Hepatocyte (in vitro differentiated cells): ENCODE measurements around the gene TSR3.

Source experiments
- EZH2 ChIP-seq: fragments of 200-600 bp; sonication (generic); IDR thresholded peaks from 2 replicates; pipeline ENCODE4 v1.6.1; 2016; ENCODE audit warnings: antibody characterized with exemption, mild to moderate bottlenecking, borderline replicate concordance
- EZH2phosphoT487 ChIP-seq: fragments of 200-600 bp; sonication (generic); IDR thresholded peaks from one replicate; pipeline ENCODE4 v1.6.1; 2018; ENCODE audit warnings: antibody characterized with exemption, mild to moderate bottlenecking, low read depth, moderate library complexity; ENCODE audit not compliant: unreplicated experiment, severe bottlenecking
- TF ChIP-seq, protein P1 (sequence below): fragments of 200-600 bp; sonication (generic); IDR thresholded peaks from 2 replicates; pipeline ENCODE4 v1.5.1; 2016; ENCODE audit warnings: antibody characterized with exemption, mild to moderate bottlenecking; ENCODE audit not compliant: poor library complexity

DNA sequence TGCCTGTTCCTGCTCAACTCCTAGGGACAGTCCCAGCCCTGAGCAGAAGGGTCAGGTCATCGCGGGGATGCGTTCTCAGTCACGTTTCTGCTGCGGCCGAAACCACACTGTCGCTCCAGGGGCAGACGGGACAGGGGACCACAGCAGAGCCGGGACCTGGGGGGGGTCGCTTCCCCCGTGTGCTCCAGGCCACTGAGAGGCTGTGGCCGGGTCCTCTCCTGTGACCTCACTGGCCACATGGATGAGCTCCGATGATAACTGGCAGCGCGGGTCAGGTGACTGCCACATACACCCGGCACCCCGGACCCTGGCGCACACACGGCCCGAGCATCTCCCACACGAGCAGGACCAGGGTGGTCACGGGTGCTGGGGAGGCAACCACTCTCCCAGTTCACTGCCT lies 12.8 kb upstream of the TSR3 start:
- TF ChIP-seq, protein P1, sequence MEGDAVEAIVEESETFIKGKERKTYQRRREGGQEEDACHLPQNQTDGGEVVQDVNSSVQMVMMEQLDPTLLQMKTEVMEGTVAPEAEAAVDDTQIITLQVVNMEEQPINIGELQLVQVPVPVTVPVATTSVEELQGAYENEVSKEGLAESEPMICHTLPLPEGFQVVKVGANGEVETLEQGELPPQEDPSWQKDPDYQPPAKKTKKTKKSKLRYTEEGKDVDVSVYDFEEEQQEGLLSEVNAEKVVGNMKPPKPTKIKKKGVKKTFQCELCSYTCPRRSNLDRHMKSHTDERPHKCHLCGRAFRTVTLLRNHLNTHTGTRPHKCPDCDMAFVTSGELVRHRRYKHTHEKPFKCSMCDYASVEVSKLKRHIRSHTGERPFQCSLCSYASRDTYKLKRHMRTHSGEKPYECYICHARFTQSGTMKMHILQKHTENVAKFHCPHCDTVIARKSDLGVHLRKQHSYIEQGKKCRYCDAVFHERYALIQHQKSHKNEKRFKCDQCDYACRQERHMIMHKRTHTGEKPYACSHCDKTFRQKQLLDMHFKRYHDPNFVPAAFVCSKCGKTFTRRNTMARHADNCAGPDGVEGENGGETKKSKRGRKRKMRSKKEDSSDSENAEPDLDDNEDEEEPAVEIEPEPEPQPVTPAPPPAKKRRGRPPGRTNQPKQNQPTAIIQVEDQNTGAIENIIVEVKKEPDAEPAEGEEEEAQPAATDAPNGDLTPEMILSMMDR: no peak
- TF ChIP-seq EZH2: no peak
- no peak for TF ChIP-seq EZH2phosphoT487
